Hepatocyte (in vitro differentiated cells): ENCODE results near the gene METTL25. TPM values are rescaled to one million over a fixed set of nuclear protein-coding genes. Genes with fewer than 3 reads are reported as not detected.

Experiments
- DNase-seq: peaks from one replicate; pipeline ENCODE4 v3.0.0-alpha.2; 2016; ENCODE audit warnings: low spot score
- H2AFZ ChIP-seq: fragments of 200-600 bp; sonication (generic); 2 replicates; pipeline ENCODE4 v1.6.0; 2016; ENCODE audit warnings: antibody characterized with exemption, mild to moderate bottlenecking
- H3K27ac ChIP-seq: fragments of 200-600 bp; sonication (generic); 2 replicates; pipeline ENCODE4 v1.5.1; 2016; ENCODE audit warnings: mild to moderate bottlenecking
- H3K27me3 ChIP-seq: fragments of 200-600 bp; sonication (generic); 2 replicates; pipeline ENCODE4 v1.6.1; 2016
- H3K36me3 ChIP-seq: fragments of 200-600 bp; sonication (generic); replicated peaks from 2 replicates; pipeline ENCODE4 v1.5.1; 2016; ENCODE audit warnings: low read depth; ENCODE audit not compliant: insufficient read depth
- H3K4me1 ChIP-seq: fragments of 200-600 bp; sonication (generic); 2 replicates; pipeline ENCODE4 v1.5.1; 2016; ENCODE audit warnings: mild to moderate bottlenecking, moderate library complexity; ENCODE audit not compliant: insufficient read depth
- H3K4me2 ChIP-seq: fragments of 200-600 bp; sonication (generic); 2 replicates; pipeline ENCODE4 v1.6.0; 2016
- H3K4me3 ChIP-seq: fragments of 200-600 bp; sonication (generic); 2 replicates; pipeline ENCODE4 v1.5.1; 2016; ENCODE audit warnings: mild to moderate bottlenecking
- H3K79me2 ChIP-seq: fragments of 200-600 bp; sonication (generic); 2 replicates; pipeline ENCODE4 v1.6.0; 2017; ENCODE audit warnings: mild to moderate bottlenecking
- H3K9me2 ChIP-seq: fragments of 200-600 bp; sonication (generic); replicated peaks from 2 replicates; pipeline ENCODE4 v1.6.0; 2017; ENCODE audit warnings: mild to moderate bottlenecking; ENCODE audit not compliant: insufficient read depth
- H3K9me3 ChIP-seq: fragments of 200-600 bp; sonication (generic); 2 replicates; pipeline ENCODE4 v1.5.1; 2016; ENCODE audit warnings: low read depth, mild to moderate bottlenecking
- H4K20me1 ChIP-seq: fragments of 200-600 bp; sonication (generic); 2 replicates; pipeline ENCODE4 v1.6.0; 2016; ENCODE audit warnings: mild to moderate bottlenecking; ENCODE audit not compliant: insufficient read depth, poor library complexity, severe bottlenecking
- EZH2 ChIP-seq: fragments of 200-600 bp; sonication (generic); IDR thresholded peaks from 2 replicates; pipeline ENCODE4 v1.6.1; 2016; ENCODE audit warnings: antibody characterized with exemption, mild to moderate bottlenecking, borderline replicate concordance
- EZH2phosphoT487 ChIP-seq: fragments of 200-600 bp; sonication (generic); IDR thresholded peaks from one replicate; pipeline ENCODE4 v1.6.1; 2018; ENCODE audit warnings: antibody characterized with exemption, mild to moderate bottlenecking, low read depth, moderate library complexity; ENCODE audit not compliant: unreplicated experiment, severe bottlenecking
- WGBS: methylation state at CpG from one replicate; pipeline ENCODE4 v1.1.6; 2016; ENCODE audit warnings: low lambda C conversion rate; ENCODE audit errors: missing lambda C conversion rate; 5-methylcytosine and 5-hydroxymethylcytosine counted together
- polyA plus RNA-seq: library from polyadenylated mRNA; unstranded; fragments of >200 nt; fragmentation: Nextera tagmentation; extraction: Ambion mirVana; gene quantifications from 2 replicates; pipeline ENCODE4 v1.2.1, GENCODE V29; 2016
- total RNA-seq: library from RNA; depleted of rRNA; stranded (reverse); fragments of >200 nt; gene quantifications from 2 replicates; pipeline ENCODE4 v1.2.3, GENCODE V29; 2014
- TF ChIP-seq, protein P1 (sequence below): fragments of 200-600 bp; sonication (generic); IDR thresholded peaks from 2 replicates; pipeline ENCODE4 v1.5.1; 2016; ENCODE audit warnings: antibody characterized with exemption, mild to moderate bottlenecking; ENCODE audit not compliant: poor library complexity

Gene METTL25
- total and polyA plus RNA-seq, 2 experiments from 2014 or later: 9.9 to 21.9 TPM

DNA sequence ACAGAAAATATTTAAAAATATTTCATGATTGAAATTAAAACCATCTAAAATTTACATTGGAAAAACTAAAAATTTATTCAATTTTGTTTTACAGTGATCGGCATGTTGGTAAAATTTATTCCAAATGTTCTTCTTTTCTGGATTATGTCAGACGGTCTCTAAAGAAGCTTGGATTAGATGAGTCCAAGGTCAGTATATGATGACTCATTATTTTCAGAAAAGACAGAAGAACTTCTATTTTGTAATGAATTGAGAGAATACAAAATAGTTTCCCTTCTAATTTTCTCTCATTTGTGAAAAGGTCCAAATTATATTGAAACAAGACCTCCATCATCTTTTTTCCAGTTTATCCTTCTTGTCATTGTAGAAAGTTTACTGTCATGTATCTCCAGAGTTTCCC, 98.3 kb downstream of the METTL25 start:
- no peaks in the 10 kb centered on the region for H3K79me2 ChIP-seq
- no peaks in the 10 kb centered on the region for H3K9me3 ChIP-seq
- no peak overlapping the region for H3K4me2 ChIP-seq
- H3K9me2 ChIP-seq: no peaks in the 10 kb centered on the region
- no peaks in the 10 kb centered on the region for H4K20me1 ChIP-seq
- H3K27ac ChIP-seq: no peak overlapping the region
- H3K27me3 ChIP-seq: no peaks in the 10 kb centered on the region
- TF ChIP-seq EZH2 (no peak), EZH2phosphoT487 (no peak)
- TF ChIP-seq, protein P1, sequence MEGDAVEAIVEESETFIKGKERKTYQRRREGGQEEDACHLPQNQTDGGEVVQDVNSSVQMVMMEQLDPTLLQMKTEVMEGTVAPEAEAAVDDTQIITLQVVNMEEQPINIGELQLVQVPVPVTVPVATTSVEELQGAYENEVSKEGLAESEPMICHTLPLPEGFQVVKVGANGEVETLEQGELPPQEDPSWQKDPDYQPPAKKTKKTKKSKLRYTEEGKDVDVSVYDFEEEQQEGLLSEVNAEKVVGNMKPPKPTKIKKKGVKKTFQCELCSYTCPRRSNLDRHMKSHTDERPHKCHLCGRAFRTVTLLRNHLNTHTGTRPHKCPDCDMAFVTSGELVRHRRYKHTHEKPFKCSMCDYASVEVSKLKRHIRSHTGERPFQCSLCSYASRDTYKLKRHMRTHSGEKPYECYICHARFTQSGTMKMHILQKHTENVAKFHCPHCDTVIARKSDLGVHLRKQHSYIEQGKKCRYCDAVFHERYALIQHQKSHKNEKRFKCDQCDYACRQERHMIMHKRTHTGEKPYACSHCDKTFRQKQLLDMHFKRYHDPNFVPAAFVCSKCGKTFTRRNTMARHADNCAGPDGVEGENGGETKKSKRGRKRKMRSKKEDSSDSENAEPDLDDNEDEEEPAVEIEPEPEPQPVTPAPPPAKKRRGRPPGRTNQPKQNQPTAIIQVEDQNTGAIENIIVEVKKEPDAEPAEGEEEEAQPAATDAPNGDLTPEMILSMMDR: no peak
- H3K4me1 ChIP-seq: no peaks in the 10 kb centered on the region
- H2AFZ ChIP-seq: no peak overlapping the region
- H3K36me3 ChIP-seq: no peaks in the 10 kb centered on the region
- DNase-seq: no peak
- WGBS: 87% methylated on average over 2 of the region's 2 CpGs
- H3K4me3 ChIP-seq: no peak overlapping the region

GRCh38 chr12:82458101-82458500, 99.8 kb downstream of the METTL25 start:
- H3K9me3 ChIP-seq: no peaks in the 10 kb centered on the region
- H2AFZ ChIP-seq: no peak overlapping the region
- H3K27ac ChIP-seq: no peak overlapping the region
- no peaks in the 10 kb centered on the region for H3K36me3 ChIP-seq
- no peaks in the 10 kb centered on the region for H3K9me2 ChIP-seq
- H3K4me3 ChIP-seq: no peak overlapping the region
- H3K4me2 ChIP-seq: no peak overlapping the region
- TF ChIP-seq EZH2 (no peak), EZH2phosphoT487 (no peak)
- TF ChIP-seq, protein P1: no peak
- 72% methylated on average over 1 of the region's 1 CpG for WGBS
- H3K4me1 ChIP-seq: no peaks in the 10 kb centered on the region
- H4K20me1 ChIP-seq: no peaks in the 10 kb centered on the region
- H3K27me3 ChIP-seq: no peaks in the 10 kb centered on the region
- no peak for DNase-seq
- H3K79me2 ChIP-seq: no peaks in the 10 kb centered on the region

GRCh38 chr12:82461393-82461792, 103.1 kb downstream of the METTL25 start:
- no peaks in the 10 kb centered on the region for H3K79me2 ChIP-seq
- H3K9me2 ChIP-seq: no peaks in the 10 kb centered on the region
- WGBS: 57% methylated on average over 1 of the region's 1 CpG
- H3K4me1 ChIP-seq: no peaks in the 10 kb centered on the region
- no peak for DNase-seq
- no peaks in the 10 kb centered on the region for H3K36me3 ChIP-seq
- H3K4me3 ChIP-seq: no peak overlapping the region
- H3K27ac ChIP-seq: no peak overlapping the region
- no peaks in the 10 kb centered on the region for H3K27me3 ChIP-seq
- no peak for TF ChIP-seq EZH2
- no peak for TF ChIP-seq EZH2phosphoT487
- TF ChIP-seq, protein P1: no peak
- no peak overlapping the region for H2AFZ ChIP-seq
- no peaks in the 10 kb centered on the region for H4K20me1 ChIP-seq
- no peak overlapping the region for H3K4me2 ChIP-seq
- no peaks in the 10 kb centered on the region for H3K9me3 ChIP-seq

DNA sequence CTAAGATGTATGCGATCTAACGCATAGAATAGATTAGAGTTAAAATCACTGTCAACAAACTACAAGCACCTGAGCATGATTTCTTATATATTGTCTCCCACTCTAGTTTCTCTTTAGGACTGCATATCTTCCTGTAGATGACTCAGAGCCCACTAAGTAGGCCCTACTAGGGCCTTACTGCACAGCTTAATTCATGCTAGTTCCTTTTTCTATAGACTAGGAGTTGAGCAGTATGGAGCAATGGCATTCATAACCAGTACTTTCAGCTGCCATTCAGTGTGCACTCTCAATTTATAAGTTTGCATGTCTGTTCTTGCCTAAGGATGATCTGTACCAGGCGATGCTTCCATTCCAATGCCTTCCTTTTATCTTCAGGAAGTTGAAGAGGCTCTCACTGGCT, 103.5 kb downstream of the METTL25 start:
- Histone ChIP-seq H3K4me1 (no peaks in the 10 kb centered on the region), H3K36me3 (no peaks in the 10 kb centered on the region), H3K79me2 (no peaks in the 10 kb centered on the region), H3K4me3 (no peak overlapping the region), H3K9me3 (no peaks in the 10 kb centered on the region), H3K9me2 (no peaks in the 10 kb centered on the region), H3K4me2 (no peak overlapping the region), H3K27me3 (no peaks in the 10 kb centered on the region), H3K27ac (no peak overlapping the region), H2AFZ (no peak overlapping the region), H4K20me1 (no peaks in the 10 kb centered on the region)
- DNase-seq: no peak
- TF ChIP-seq, protein P1: no peak
- no peak for TF ChIP-seq EZH2
- TF ChIP-seq EZH2phosphoT487: no peak
- 66% methylated on average over 3 of the region's 3 CpGs for WGBS
